GM19328 (cell line): ENCODE data around the gene FAM83C.
"Not testable (repeated sequence)": the region's sequence is repeated elsewhere in the genome, so short reads cannot be mapped to it uniquely, and the experiment has no call there.

Source experiments
- ATAC-seq: cut with Tn5 transposase; IDR thresholded peaks from one replicate; pipeline ENCODE4 v1.9.1; 2021; ENCODE audit warnings: mild to moderate bottlenecking, moderate library complexity; ENCODE audit not compliant: unreplicated experiment

The FAM83C gene

GRCh38 chr20:35318502-35319157 is 26.4 kb upstream of the FAM83C start:
- ATAC-seq, result no peak

DNA sequence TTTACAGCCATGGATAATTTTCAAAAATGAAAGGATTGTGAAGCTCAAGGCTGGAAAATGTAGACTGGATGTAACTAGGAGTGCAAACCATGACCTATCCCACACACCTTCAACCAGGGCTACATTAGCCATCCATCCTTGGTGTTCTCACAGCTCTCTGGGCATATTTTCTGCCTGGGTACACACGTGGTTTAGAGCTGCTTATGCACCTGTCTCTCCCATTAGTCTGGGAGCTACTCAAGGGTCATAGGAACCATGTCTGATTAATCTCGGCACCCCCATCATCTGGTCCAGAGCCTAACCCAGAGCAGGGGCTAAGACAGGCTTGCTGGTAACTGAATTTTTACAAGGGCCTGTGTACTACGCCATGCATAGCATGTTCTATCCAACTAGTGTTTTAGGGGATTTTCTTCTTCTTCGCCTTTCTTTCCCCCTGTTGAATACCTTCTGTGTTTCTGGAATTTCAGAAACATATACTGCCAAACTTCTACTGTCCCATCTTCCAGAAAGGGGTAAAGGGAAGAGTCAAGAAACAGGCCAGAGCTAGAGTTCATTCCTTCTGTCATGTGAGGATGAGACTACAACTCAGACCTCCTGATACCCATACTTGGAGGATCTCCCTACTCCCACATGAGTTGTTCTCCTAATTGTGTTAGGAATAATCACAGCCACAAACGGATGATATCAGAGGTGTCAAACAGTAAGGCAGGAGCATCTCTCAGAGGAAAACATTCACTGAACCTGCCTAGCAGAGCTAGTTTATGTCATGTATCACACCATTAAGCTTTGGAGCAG is 25.4 kb upstream of the FAM83C start:
- no peak for ATAC-seq

GRCh38 chr20:35316086-35316485 is 23.9 kb upstream of the FAM83C start:
- ATAC-seq, result no peak

- not testable (repeated sequence) for ATAC-seq
Observed at GRCh38 chr20:35315632-35316020, 23.4 kb upstream of the FAM83C start.

DNA sequence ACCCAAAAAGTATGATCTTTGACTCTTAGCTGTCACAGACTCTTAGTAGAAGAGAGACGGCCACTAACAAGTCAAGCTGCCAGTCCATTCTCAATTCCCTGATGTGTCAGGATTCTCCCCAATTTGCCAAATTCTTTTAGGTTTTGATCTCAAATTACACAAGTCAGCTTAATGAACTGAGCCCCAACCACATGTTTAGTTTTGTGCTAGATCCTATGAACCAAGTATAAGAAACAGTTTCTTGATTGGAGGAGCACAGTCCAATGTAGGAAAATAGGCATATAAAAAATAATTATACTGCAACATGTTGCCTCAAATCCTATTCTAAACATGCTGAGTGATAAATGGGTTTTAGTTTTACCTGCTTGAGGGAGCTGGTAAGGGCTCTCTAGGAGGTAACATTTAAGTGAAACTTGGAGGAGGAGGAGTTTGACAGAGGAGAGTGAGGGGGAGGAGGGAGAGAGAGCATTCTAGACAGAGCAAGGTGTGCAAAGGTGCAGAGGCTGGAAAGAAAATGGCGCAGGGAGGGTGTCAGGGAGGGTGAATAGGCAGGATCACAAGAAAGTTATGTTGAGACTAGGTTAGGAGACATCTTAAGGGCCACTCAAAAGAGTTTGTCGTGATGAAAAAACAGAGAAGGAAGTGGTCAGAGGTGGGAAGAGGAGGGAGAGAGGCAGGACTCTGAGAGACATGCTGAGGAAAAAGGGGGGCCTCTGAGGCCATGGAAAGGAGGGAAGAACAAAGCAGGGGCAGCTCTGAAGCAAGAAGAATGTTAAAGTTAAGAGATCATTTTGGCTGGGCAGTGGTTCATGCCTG is 22.8 kb upstream of the FAM83C start:
- ATAC-seq, result no peak

DNA sequence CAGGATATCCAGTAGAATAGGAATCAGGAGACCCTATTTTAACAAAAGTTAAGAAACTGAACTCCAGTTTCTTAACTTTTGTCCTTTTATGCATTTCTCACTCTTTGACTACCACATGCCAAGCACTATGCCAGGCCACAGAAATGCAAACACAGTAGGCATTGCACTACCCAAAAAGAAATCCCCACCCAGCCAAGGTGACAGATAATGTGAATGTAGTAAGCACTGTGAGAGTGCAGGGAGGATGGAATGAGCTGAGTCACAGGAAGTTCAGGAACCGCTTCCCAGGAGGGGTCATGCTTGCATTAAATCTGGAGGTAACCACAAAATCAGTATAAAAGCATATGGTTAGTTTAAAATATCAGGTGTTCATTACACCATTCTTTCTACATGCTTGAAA is 20.1 kb upstream of the FAM83C start:
- ATAC-seq, result no peak

- no peak for ATAC-seq
Observed at GRCh38 chr20:35311822-35312221, 19.6 kb upstream of the FAM83C start.

DNA sequence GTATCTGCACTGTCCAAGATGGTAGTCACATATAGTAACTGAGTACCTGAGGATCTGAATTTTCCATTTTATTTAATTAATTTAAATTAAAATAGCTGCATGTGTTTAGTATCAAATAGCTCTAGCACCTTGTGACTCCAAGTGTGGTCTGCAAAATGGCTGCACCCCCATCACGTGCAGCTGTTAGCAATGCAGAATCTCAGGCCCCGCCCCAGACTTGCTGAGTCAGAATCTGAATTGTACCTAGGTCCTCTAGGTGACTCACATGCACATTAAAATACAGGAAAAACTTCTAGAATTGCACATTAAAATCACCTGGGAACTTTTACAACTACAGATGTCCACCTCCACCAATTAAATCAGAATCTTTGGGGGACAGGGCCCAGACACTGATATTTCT is 19.2 kb upstream of the FAM83C start:
- ATAC-seq, result no peak

- no peak for ATAC-seq
Observed at GRCh38 chr20:35307666-35308653, 15.7 kb upstream of the FAM83C start.

GRCh38 chr20:35306931-35307517 is 14.8 kb upstream of the FAM83C start:
- no peak for ATAC-seq

GRCh38 chr20:35305682-35306556 is 13.7 kb upstream of the FAM83C start:
- ATAC-seq, result no peak

- no peak for ATAC-seq
Observed at GRCh38 chr20:35304956-35305355, 12.7 kb upstream of the FAM83C start.

DNA sequence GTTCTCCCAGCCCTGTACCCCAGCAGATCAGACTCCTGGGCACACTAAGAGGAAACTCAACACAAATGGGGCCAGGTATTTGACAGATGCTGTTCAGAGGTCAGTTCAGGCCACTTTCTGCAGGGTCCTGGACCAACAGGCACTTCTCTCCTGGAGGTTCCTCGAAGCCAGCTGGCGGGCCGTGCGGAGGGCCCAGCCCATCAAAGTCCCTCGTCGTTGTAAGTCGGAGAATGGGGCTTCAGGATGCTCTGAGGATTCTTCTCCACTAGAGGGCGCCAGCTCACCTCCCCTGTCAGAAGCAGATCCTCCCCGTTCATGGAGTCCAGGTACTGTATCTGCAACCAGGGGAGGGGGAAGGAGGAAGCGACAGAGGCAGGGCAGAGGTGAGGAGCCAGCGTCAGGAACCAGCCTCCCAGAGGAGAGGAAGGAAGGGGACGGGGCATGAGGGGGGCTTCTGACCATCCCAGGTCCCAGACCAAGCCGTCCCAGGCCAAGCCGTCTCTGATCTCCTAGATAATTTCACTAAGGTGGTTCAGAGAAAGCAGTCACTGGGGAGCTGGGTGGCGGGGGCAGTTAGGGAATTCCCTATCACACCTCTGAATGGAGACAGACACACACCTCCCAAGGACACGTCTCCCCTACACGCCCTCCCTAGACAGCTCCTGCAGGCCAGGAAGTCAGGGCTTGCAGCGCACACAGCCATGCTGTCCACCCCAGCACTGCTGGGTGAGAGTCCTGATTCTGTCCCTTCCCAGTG is 11.7 kb upstream of the FAM83C start:
- no peak for ATAC-seq

DNA sequence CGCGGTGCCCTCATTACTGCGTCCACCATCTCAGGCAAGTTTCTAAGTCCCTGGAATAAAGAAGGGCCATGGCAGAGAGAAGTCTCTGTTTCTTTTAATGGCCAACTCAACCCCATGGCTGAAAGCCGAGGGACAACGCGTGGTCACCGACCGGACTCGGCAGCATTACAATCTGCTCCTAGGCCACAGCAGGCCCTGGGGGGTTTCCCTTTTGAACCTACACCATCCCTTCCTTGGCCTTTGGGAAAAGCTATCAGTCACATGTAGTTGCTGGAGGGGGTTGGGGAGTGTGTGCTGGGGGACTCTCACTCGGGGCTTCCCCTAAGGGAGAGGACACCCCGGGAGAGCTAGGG is 11.1 kb upstream of the FAM83C start:
- ATAC-seq, result no peak

DNA sequence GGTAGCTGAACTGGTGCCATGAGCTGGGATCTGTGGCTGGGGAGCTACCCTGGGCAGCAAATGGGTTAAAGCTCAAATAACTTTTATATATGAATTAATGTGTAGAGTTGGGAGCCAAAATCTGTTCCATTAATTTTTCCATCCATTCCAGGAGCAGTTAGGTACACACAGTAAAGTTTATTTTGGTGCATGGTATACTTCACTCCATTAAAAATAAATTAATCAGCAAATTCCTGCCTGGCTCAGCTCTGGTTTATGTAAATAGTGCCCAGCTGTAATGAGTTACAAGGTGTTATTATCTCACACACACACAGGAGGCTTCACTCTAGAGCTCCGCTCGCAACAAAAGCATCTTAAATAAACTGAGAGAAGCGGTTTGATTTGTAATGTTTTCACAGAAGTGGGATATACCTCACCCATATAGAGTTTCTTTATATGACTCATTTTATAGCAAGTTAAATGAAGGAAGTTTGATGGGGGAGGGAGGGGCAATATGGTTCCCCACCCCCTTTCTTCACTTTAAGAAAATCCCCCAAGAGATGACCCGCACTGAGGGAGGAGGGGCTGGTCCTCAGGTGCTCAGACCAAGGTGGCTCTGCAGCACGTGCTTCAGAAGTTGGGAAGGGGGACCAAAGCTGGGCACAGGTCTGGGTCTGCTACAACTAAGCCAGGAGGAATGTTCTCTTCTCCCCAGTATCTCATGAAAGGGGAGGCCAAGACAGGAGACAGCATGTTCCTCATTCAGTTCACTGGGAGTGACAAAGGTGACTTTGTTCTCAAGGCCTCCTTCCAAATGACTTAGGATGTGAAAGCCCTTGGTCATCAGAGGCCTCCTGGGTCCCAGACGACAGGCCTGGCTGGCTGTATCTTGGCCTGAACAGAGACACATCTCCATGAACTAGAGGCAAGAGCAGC is 10.5 kb upstream of the FAM83C start:
- ATAC-seq, result no peak

- ATAC-seq, result no peak
Observed at GRCh38 chr20:35301426-35301825, 9.2 kb upstream of the FAM83C start.

DNA sequence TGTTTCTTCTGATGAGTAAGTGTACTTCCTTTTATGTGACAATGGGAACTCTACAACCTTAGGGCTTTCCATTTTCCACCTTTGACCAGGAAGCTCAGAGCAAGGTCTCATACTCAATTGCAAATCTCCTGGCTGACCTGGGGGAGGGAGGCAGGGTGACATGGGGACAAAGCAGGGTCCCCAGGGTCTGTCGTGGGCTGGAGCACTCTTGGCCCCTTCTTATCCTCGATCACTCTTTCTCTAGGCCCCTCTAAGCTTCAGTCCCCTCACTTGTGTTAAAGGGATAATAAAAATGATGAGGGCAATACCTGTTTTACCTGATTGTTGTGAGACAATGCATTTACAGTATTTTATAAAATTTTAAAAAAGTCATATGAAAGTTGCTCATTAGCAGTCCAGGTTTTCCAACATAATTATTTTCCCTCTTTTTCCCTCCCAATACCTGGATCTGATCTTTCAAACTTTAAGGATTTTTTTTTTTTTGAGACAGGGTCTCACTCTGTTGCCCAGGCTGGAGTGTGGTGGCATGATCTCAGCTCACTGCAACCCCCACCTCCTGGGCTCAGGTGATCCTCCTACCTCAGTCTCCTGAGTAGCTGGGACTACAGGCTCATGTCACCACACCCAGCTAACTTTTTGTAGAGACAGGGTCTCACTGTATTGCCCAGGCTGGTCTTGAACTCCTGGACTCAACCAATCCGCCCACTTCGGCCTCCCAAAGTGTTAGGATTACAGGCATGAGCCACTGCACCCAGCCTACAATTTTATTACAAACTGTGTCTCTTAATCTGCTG is 8.4 kb upstream of the FAM83C start:
- ATAC-seq, result no peak
